ENCODE data around the gene NAGPA.

The NAGPA gene

GRCh38 chr16:5001571-5001970, 32.2 kb downstream of the NAGPA start:
- FAIRE-seq, result no peak

- FAIRE-seq, result no peak
These were observed 33.1 kb downstream of the NAGPA start for GRCh38 chr16:5000573-5001001.

GRCh38 chr16:4994719-4995434, 38.9 kb downstream of the NAGPA start:
- no peak for FAIRE-seq

GRCh38 chr16:4991754-4992153, 42.0 kb downstream of the NAGPA start:
- no peak for FAIRE-seq

GRCh38 chr16:4990415-4990814, 43.3 kb downstream of the NAGPA start:
- FAIRE-seq, result no peak

- no peak for FAIRE-seq
These were observed 44.2 kb downstream of the NAGPA start for GRCh38 chr16:4989391-4990006.

GRCh38 chr16:4988647-4989046, 45.1 kb downstream of the NAGPA start:
- FAIRE-seq, result no peak

GRCh38 chr16:4987580-4988374, 46.0 kb downstream of the NAGPA start:
- no peak for FAIRE-seq

- no peak for FAIRE-seq
These were observed 46.5 kb downstream of the NAGPA start for GRCh38 chr16:4987250-4987579.

GRCh38 chr16:4984174-4984990, 49.4 kb downstream of the NAGPA start:
- FAIRE-seq, result no peak

- FAIRE-seq, result no peak
These were observed 51.5 kb downstream of the NAGPA start for GRCh38 chr16:4982056-4982867.

GRCh38 chr16:4981473-4981872, 52.3 kb downstream of the NAGPA start:
- no peak for FAIRE-seq

GRCh38 chr16:4980691-4981090, 53.0 kb downstream of the NAGPA start:
- FAIRE-seq, result no peak

GRCh38 chr16:4979736-4980660, 53.7 kb downstream of the NAGPA start:
- no peak for FAIRE-seq

- FAIRE-seq, result no peak
These were observed 54.6 kb downstream of the NAGPA start for GRCh38 chr16:4979164-4979563.

- no peak for FAIRE-seq
These were observed 57.1 kb downstream of the NAGPA start for GRCh38 chr16:4976611-4977145.

GRCh38 chr16:4976079-4976478, 57.7 kb downstream of the NAGPA start:
- no peak for FAIRE-seq

Measured in islet of Langerhans (tissue), 1 donor.